Measurements from ENCODE around the gene DNAJC12. TPM values are rescaled to one million over a fixed set of nuclear protein-coding genes. Genes with fewer than 3 reads are reported as not detected.
A peak's percentile ranks its signal among the peaks of the same experiment; 100 is the strongest.

Gene DNAJC12
- total RNA-seq (ENCODE audit: unreplicated experiment): 54.7 TPM
- long read RNA-seq, transcript DNAJC12-201 (5 exons, 1,201 nt): major isoform, 27 of 35 reads
- long read RNA-seq, partial matches to known transcripts: 2 of 35 reads
- long read RNA-seq, other reads (novel, unspliced or antisense): 3 of 35 reads

DNA sequence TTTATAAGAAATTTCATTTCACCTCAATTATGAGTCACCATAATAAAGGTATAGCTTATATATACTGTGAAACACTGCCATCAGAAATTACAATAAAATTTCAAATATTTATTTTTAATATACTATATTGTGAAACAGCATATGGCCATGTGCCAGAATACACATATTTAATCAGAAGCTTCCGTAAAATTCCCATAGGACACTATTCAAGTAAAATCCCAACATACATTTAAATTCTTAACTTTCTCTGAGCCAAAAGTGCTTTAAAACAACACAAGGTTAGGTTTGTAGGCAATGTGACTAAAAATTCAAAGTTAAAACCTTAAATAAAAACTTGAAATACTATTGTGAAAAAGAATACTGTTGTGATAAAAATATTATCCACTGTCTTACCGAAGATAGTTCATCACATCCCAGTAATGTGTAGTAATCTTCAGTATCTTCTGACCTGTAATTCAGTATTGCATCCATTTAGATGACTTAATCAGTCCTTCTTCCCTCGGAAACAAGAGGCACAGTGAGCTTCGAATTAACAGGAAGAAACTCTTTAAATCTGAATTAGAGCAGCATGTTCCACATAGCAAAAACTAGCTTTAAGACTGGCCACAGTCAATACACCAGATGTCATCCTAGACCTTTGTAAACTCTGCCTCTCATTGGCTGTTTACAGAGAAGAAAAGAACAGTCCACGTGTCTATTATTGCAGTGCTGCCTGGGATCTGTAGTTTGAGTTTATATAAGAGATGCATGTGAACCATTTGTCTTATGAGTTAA lies at the start of gene DNAJC12:
Gene DNAJC12, minus strand, starts transcription at position 648 of the 774 bp plus-strand sequence. Its CDS starts 177 bp downstream, at position 471.
- peaks cover 7% of the 10 kb centered on the region for H3K4me1 Mint-ChIP-seq (ENCODE audit: low read depth, unreplicated experiment)
- H3K27ac Mint-ChIP-seq (ENCODE audit: unreplicated experiment): peak within 1 kb of the TSS; percentile 97
- peaks cover 2% of the 10 kb centered on the region for H3K9me3 Mint-ChIP-seq (ENCODE audit: unreplicated experiment)
- TF ChIP-seq CTCF (IDR thresholded peaks at IDR 0.05; ENCODE audit: partially characterized antibody, unreplicated experiment): no peak
- H3K36me3 Mint-ChIP-seq (ENCODE audit: unreplicated experiment): peaks cover 8% of the 10 kb centered on the region
- H3K4me3 Mint-ChIP-seq (ENCODE audit: unreplicated experiment): peak within 1 kb of the TSS; percentile 97
- no peaks in the 10 kb centered on the region for H3K27me3 Mint-ChIP-seq (ENCODE audit: unreplicated experiment)
- DNase-seq: no peak

DNA sequence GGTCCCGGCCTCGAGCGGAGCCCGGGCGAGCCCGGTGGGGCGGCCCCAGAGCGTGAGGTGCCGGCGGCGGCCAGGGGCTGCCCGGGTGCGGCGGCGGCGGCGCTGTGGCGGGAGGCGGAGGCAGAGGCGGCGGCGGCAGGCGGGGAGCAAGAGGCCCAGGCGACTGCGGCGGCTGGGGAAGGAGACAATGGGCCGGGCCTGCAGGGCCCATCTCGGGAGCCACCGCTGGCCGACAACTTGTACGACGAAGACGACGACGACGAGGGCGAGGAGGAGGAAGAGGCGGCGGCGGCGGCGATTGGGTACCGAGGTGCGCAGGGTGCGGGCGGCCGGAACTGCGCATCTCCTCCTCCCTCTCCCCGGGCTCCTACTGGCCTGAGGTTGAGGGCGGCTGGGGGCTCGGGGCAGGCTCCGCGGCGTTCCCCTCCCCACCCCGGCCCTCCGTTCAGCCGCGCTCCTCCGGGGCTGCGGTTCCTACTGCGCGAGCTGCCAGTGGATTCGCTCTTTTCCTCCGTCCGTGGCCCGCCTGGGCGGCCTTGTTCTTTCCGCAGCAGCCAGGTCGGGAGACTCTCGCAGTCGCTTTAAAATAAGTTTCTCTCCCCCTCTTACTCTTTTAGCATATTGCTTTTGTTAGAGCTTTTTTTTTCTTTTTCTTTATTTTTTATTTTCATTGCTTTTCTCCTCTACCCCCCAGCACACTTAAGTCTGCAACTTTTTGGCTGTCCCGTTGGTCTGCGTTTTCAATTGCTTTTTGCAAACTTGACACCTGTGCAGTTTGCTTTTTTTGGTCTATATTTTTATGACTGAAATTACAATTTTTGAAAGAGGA lies 47.1 kb upstream of the DNAJC12 start:
- H3K4me1 Mint-ChIP-seq (ENCODE audit: low read depth, unreplicated experiment): peaks cover 5% of the 10 kb centered on the region
- H3K36me3 Mint-ChIP-seq (ENCODE audit: unreplicated experiment): peaks cover 4% of the 10 kb centered on the region
- no peak for TF ChIP-seq CTCF (IDR thresholded peaks at IDR 0.05; ENCODE audit: partially characterized antibody, unreplicated experiment)
- peak overlapping the region; percentile 97 for H3K4me3 Mint-ChIP-seq (ENCODE audit: unreplicated experiment)
- peaks cover 12% of the 10 kb centered on the region for H3K9me3 Mint-ChIP-seq (ENCODE audit: unreplicated experiment)
- peak overlapping the region; percentile 88 for H3K27ac Mint-ChIP-seq (ENCODE audit: unreplicated experiment)
- DNase-seq: peak; percentile 80
- peaks cover 5% of the 10 kb centered on the region for H3K27me3 Mint-ChIP-seq (ENCODE audit: unreplicated experiment)

- Mint-ChIP-seq H3K36me3 (ENCODE audit: unreplicated experiment) (peaks cover 4% of the 10 kb centered on the region), H3K9me3 (ENCODE audit: unreplicated experiment) (peaks cover 12% of the 10 kb centered on the region), H3K27ac (ENCODE audit: unreplicated experiment) (peak within 1 kb of the TSS; percentile 95), H3K4me1 (ENCODE audit: low read depth, unreplicated experiment) (peaks cover 5% of the 10 kb centered on the region), H3K27me3 (ENCODE audit: unreplicated experiment) (peaks cover 5% of the 10 kb centered on the region), H3K4me3 (ENCODE audit: unreplicated experiment) (peak within 1 kb of the TSS; percentile 97)
- no peak for TF ChIP-seq CTCF (IDR thresholded peaks at IDR 0.05; ENCODE audit: partially characterized antibody, unreplicated experiment)
- peak; percentile 99 for DNase-seq
These were observed 46.4 kb upstream of the DNAJC12 start, which contains the start of gene SIRT1 for GRCh38 chr10:67884313-67884841. SIRT1 (plus strand) TSS chr10:67884656; CDS start chr10:67884722, 66 bp downstream.

DNA sequence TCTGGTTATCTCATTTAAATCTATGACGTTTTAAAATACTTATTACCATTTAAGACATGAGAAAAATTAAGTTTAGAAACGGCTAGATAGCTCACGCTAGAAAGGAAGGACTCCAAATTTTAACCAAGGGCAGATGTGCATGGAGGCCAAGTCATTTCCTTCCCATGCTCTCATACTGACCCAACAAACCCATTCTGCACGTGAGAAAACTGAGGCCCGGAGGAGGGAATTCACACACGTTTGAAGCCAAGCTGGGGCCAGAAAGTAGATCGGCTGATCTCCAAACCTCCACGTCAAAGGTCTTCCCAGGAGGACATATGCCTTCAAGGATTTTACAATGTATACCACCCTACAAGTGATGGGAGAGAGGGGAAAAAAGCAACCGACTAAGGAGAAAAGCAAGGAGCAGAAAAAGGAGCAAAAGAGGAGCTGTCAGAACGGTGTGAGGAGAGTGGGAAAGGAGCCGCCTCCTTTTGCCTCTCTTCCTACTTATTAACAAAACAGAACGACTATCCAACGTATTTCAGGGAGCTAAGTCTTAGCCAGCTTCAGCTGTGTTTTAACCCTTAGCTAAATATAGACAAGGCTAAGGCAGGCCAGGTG lies 45.8 kb upstream of the DNAJC12 start:
- Mint-ChIP-seq H3K27me3 (ENCODE audit: unreplicated experiment) (peaks cover 5% of the 10 kb centered on the region), H3K4me1 (ENCODE audit: low read depth, unreplicated experiment) (peaks cover 5% of the 10 kb centered on the region), H3K9me3 (ENCODE audit: unreplicated experiment) (peaks cover 12% of the 10 kb centered on the region), H3K4me3 (ENCODE audit: unreplicated experiment) (peak overlapping the region; percentile 95), H3K36me3 (ENCODE audit: unreplicated experiment) (peaks cover 4% of the 10 kb centered on the region), H3K27ac (ENCODE audit: unreplicated experiment) (peak overlapping the region; percentile 95)
- no peak for DNase-seq
- TF ChIP-seq CTCF (IDR thresholded peaks at IDR 0.05; ENCODE audit: partially characterized antibody, unreplicated experiment): no peak
